ENCODE results near the gene CBLN1. TPM values are rescaled to one million over a fixed set of nuclear protein-coding genes. Genes with fewer than 3 reads are reported as not detected.

Gene CBLN1
- total RNA-seq, 4 donors from 2014 or later: 0.83 to 2.4 TPM; not detected in 2

GRCh38 chr16:49278567-49278827, 3.1 kb downstream of the CBLN1 start:
- no peak for TF ChIP-seq CTCF (IDR thresholded peaks at IDR 0.05)
- no peak for TF ChIP-seq POLR2A (IDR thresholded peaks at IDR 0.05)
- Histone ChIP-seq H3K4me1 (peaks cover 0 to 19% of the 10 kb centered on the region in 2 donors), H3K4me3 (no peak overlapping the region), H3K27me3 (peaks cover 2 to 68% of the 10 kb centered on the region in 2 donors), H3K27ac (no peak overlapping the region), H3K36me3 (no peaks in the 10 kb centered on the region), H3K9me3 (no peaks in the 10 kb centered on the region)
- intact Hi-C loops (cut with DNase I; ENCODE audit: low total_unique reads): no loop called here
- DNase-seq: no peak

GRCh38 chr16:49277766-49278566, 3.7 kb downstream of the CBLN1 start:
- H3K27me3 ChIP-seq: peaks cover 2 to 62% of the 10 kb centered on the region in 2 donors
- H3K4me1 ChIP-seq: peaks cover 0 to 16% of the 10 kb centered on the region in 2 donors
- no peak for TF ChIP-seq POLR2A (IDR thresholded peaks at IDR 0.05)
- TF ChIP-seq CTCF (IDR thresholded peaks at IDR 0.05): no peak
- H3K4me3 ChIP-seq: no peak overlapping the region
- no peak overlapping the region for H3K27ac ChIP-seq
- intact Hi-C loops (cut with DNase I; ENCODE audit: low total_unique reads): no loop called here
- H3K36me3 ChIP-seq: no peaks in the 10 kb centered on the region
- no peak for DNase-seq
- H3K9me3 ChIP-seq: no peaks in the 10 kb centered on the region

- no peaks in the 10 kb centered on the region for H3K9me3 ChIP-seq
- TF ChIP-seq CTCF (IDR thresholded peaks at IDR 0.05) (no peak), POLR2A (IDR thresholded peaks at IDR 0.05) (no peak)
- DNase-seq: no peak
- peaks cover 2 to 57% of the 10 kb centered on the region in 2 donors for H3K27me3 ChIP-seq
- H3K36me3 ChIP-seq: no peaks in the 10 kb centered on the region
- H3K4me3 ChIP-seq: no peak overlapping the region
- H3K4me1 ChIP-seq: peaks cover 0 to 11% of the 10 kb centered on the region in 2 donors
- no peak overlapping the region for H3K27ac ChIP-seq
- intact Hi-C loops (cut with DNase I; ENCODE audit: low total_unique reads): no loop called here
Observed at GRCh38 chr16:49277386-49277742, 4.3 kb downstream of the CBLN1 start.

GRCh38 chr16:49276646-49277385, 4.8 kb downstream of the CBLN1 start:
- Histone ChIP-seq H3K4me1 (peaks cover 0 to 9% of the 10 kb centered on the region in 2 donors), H3K27me3 (peaks cover 2 to 57% of the 10 kb centered on the region in 2 donors)
- DNase-seq: no peak

More at GRCh38 chr16:49276646-49277385, 4.8 kb downstream of the CBLN1 start:
- no peak overlapping the region for H3K4me3 ChIP-seq
- intact Hi-C loops (cut with DNase I; ENCODE audit: low total_unique reads): no loop called here
- TF ChIP-seq CTCF (IDR thresholded peaks at IDR 0.05) (no peak), POLR2A (IDR thresholded peaks at IDR 0.05) (no peak)
- no peaks in the 10 kb centered on the region for H3K9me3 ChIP-seq
- no peak overlapping the region for H3K27ac ChIP-seq
- no peaks in the 10 kb centered on the region for H3K36me3 ChIP-seq

Data from uterus (tissue), 4 donors.